Fibroblast of skin of back (primary cell): ENCODE data around the gene ZGPAT.
"Not testable (repeated sequence)": the region's sequence is repeated elsewhere in the genome, so short reads cannot be mapped to it uniquely, and the experiment has no call there.

ENCODE experiments used
- DNase-seq: peaks from one replicate; pipeline ENCODE4 v3.0.0-alpha.2; 2013

Gene ZGPAT

DNA sequence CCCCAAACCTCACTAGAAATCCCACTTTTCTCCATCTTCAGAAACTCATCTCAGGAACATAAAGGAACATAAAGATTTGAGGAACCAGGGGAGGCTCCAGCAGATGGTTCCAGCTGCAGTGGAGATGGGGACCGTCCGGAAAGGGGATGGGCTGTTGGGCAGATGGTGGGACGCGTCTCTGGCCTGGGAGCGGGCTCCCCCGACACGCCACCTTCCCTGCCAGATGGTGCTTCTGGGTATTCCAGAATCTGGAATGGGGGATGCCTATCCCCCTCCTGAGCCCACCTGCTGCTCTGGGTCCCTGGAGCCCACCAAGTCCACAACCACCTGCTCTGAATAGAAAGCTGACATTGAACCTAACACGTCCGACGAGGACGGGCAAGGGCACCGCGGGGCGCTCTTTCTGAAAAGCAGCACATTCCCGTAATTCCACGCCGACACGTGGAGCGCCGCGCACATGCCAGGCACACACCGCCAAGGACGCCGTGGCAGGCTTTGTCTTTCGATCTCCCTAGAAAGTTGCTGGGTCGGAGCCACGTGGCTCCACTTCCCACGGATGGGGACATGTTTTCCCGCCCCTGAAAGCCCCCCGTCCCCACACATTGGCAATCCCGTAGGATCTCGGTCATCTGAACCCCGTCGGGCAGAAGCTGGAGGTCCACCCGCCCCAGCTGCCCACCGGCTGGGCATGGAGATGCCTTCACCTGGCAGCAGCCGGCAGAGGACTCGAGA is 59.0 kb downstream of the ZGPAT start:
- no peak for DNase-seq

DNA sequence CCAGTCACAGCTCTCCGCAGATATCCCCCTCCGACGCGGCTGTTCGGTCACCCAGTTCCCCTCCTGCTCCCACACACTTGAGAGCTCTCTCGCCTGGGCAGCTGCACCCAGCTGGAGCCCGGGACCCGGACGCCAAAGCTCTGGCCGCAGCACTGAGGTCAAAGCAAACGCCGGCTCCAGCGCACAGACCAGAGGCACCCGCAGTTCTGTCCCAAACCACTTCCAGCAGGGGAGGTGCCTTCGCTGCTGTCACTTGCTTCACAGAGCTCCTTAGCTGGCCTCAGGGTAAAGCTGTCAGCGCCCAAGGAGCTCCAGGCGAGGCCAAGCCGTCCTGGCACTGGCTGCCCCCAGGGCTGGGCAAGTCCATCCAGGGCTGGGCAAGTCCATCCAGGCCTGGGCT is 59.6 kb downstream of the ZGPAT start:
- DNase-seq, result no peak

DNA sequence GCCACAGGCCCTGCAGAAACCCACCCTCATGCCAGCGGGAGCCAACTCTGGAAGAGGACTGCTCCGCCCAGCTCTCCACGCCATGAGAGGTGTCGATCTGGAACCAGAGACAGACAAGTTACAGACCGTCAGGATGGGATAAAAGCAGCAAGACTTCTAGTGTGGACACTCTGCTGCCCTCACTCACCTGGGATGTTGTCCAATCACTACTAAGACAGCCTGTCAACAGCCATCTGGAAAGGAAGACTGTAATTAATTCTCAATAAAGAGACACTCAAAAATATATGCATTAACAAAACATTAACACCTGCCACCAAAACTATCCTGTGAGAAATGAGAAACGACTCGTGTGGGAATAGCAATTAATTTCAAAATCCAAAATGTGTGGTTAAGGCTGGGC is 60.0 kb downstream of the ZGPAT start:
- DNase-seq, result no peak

DNA sequence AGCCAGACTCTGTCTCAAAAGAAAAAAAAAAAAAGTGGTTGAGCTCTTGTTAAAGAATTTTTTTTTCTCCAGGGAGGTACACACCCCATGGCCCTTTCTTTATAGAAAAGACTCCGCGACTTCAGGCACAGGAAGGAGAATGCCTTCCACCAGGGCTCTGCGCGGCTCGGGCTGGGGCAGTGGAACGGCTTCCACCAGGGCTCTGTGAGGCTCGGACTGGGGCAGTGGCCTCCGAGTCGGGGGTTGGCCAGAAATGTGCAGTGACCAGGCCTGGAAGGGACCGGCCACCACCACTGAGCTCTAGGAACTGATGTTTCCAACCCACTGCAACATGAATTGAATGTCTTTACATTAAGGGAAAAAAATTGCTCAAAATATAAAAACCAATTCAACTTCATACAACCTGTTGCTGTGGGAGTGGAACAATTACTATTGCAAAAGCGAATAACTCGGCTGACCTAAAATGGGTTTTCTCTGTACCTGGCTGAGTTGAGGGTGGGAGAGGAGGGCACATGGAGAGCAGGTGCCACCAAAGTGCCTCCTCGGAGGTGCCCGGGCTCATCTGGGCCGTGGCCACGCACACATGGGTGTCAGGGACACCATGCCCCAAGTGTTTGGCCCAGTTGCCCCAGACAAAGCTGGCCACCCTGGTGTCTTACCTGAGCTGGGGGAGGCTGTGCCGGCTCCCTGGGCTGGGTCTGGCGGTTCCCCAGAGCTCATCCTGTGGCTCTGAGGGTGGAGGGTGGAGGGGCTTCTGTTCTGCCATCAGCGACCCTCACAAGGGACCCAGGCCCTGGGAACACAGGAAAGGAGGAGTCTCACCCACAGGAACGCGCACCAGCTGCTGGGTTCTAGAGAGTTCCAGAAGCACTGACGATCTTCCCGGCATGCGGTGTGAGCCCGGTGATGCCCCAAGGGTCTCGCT is 61.0 kb downstream of the ZGPAT start:
- DNase-seq, result no peak

DNA sequence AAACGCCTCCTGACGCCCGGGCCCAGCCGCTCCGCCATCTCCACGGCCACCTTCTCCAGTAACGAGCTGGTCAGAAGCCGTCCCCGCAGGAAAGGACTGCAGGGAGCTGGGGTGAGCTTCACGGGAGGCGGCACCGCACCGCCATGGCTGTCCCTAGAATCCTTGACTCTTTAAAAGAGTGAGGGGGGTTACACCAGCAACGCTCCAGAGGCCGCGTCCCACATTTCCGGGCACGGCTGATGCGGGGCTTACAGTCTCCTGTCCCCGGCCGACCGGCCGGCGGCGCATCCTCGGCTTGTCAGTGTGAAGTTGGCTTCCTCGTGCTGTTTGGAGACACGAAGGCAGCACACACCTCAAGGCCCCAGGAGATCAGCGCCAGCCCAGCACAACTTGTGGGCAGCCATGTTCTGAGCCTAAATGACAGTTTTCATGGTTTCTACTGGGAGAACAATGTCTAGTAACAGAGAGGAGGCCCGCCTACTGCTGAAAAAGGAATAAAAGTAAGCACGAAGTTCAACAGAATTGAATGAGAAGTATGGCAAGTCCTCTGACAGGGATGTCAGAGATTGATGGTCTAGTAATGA is 62.1 kb downstream of the ZGPAT start:
- no peak for DNase-seq

DNA sequence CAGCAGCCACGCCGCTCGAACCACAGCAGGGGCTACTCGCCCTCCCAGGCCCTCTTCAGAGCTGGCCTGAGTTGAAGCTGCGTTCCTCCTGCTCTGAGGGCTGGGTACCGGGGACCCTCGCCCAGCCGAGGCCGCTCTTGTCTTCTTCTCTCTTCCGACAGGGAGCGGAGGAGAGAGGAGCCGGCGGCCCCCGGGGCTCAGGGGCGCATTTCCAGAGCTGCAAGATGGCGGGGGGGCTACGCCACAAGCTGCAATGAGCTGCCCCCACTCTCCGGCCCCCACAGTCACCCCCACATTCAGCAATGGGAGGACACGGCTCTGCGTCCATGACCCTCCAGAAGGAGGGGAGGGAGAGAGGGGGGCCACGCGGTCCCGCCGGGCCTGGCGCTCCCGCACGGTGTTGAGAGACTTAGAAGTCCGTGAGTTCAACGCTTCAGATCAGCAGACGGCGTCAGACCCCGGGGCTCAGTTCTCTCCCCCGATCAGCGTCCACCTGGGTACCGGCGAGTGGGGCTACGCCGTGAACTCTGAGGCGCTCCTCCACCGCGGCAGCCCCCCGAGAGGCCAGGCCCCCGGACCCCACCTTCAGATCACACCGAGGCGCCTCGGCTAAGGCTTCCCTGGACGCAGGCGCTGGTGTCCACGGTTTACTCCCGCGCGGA is 63.3 kb downstream of the ZGPAT start:
- no peak for DNase-seq

DNA sequence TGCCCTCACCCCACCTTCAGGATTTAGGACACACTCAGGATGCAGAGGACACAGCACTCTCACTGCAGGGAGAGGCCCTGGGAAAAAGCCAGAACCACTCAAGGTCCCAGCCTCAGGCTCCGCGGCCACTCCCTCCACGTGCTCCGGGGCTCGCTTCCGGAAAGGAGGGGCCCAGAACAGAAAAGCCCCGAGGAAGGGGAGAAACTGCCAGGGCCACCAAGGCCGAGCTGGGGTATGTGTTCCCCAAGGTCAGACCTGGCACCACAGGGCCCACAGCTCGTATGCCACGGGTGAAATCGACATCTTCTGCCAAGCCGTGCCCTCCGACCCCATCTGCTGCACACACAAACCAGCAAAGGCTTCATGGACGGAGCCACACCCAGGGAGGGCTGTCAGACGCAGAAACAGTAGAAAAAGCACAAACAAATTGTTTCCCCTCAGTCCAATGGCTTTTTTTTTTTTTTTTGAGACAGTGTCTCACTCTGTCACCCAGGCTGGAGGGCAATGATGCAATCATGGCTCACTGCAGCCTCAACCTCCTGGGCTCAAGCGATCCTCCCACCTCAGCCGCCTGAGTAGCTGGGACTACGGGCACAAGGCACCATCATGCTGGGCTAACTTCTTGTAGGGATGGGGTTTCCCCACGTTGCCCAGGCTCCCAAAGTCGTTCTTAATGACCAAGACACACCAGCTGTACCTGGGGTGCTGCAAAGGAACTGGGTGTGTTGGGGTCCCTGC is 65.1 kb downstream of the ZGPAT start:
- DNase-seq, result peak; percentile 9

DNA sequence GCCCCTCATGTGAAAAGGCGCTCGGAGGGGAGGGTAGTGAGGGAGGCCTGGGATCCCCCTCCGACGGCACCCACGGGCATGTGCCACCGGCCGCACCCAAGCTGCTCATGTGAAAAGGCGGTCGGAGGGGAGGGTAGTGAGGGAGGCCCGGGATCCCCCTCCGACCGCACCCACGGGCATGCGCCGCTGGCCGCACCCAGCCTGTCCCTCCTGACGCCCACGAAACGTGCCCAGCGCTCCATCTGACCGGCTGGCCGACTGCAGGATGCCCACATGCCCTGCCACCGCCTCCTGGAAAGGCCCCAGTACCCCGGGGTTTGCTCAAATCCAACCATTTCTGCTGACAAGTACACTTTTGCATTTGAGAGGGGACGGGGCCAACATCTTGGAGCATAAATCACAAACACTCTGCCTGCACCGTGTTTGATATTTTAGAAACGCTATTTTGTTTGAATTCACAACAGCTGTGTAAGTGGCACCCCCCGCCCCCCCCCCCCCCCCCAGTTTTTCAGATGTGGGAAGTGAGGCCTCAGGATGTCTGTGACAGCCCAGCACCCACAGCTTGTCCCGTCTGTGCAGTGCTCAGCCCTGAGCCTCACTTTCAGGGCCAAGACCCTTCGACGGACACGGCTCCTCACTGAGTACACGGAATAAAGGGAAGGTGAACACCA is 65.9 kb downstream of the ZGPAT start:
- DNase-seq, result no peak

DNA sequence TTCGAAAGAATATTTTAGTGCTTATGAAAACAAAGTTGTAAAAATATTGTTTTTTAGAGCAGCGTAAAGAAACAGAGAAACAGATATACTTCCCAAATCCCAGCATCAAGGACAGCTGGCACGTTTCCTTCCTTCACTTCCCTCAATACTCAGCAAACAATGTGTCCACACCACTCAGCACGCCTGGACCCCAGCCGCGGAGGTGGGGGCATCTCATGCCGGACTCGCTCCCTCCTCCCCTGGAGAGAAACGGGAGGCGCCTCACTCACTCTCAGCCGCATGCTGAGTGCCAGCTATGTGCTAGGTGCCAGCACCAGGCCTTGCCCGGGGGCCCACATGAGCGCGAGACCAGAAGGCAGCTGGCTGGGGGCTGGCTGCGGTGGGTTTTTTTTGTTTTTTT is 66.5 kb downstream of the ZGPAT start:
- no peak for DNase-seq

DNA sequence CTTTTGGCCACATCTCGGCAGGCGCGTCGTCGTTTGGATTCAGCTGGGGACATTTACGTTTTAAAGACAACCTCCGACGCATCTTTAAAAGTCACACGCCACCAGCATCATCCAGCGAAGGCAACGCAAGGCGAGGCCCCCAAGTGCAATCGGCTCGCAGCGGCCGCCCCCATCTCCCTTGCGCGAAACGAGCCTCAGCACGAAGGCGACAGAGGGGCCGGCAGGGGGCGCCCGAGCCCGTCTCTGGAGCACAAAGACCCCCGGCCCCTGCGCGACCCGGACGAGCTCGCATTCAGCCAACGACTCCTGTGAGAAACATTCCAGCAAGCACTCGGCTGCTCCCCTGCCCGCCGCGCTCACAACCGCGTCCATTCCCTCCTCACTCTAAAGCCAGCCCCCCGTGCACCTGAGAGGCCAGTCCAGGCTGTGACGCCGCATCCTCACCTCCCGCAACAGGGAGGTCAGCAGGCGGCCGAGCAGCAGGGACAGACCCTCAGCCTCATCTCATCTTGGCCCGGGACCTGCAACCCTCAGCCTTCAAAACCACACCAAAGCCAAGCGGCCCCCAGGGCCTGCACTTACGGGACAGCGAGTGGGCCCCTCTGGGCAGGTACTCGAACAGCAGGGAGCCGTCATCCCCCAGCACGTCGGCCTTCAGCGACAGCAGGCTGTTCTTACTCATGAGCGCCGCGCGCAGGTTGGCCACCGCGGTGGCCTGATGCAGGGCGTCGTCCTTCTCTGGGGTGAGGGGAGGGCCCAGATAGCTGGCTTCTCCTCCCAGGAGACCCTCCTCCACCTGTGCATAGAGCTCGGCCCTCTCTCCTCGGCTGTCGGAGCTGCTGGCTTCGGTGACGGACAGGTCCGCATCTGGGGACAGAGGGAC is 67.5 kb downstream of the ZGPAT start:
- peak; percentile 39 for DNase-seq

DNA sequence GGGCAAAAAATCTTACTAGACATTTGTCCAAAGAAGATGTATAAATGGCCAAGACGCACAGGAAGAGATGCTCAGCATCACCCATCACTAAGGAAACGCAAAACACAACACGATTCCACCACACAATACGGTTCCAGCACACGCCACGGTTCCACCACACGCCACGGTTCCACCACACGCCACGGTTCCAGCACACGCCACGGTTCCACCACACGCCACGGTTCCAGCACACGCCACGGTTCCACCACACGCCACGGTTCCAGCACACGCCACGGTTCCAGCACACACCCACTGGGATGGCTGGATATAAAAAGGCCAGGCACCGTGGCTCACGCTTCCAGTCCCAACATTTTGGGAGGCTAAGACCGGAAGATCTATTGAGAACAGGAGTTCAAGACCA is 69.0 kb downstream of the ZGPAT start:
- DNase-seq, result not testable (repeated sequence)

DNA sequence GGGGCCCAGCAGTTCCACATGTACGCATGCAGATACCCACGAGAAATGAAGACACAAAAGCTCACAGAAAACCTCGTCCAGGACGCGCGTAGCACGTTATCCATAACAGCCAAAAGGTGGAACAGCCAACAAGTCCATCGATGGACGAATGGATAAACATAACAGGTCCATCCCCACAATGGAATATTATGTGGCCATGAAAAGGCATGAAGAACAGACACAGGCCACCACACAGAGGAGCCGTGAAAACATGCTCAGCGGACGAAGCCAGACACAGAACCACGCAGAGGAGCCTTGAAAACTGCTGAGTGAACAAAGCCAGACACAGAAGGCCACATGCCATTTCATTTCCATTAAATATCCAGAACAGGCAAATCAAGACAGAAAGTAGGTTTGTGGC is 69.8 kb downstream of the ZGPAT start:
- DNase-seq, result no peak

DNA sequence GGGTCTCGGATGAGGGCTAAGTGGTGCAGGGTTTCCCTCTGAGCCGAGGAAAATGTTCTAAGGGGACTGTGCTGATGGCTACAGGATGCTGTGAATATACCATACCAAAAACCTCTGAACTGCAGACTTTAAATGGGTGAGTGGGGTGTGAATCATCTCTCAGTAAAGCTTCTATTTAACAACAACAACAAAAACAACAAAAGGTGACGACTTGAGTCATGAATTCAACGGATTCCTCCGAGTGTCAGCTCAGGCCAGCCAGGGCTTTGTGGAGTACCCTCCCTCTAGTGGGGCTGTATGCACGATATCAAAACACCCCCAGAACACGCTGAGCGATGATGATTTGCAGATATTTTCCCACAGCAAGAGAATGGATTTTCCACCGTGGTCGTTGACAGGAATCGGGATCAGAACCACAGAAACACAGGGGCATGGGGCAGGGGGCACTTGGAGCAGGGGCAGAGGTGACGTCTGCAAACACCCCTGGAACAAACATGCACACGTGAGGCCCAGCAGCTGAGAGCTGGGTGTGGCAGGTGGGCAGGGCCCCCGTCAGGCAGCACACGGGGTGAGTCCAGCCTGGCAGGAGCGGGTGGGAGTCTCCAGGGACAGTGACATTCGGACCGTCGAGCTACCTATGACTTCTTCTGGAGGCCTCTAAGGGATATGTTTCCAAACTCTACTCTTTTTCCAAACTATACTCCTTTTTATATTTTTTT is 70.4 kb downstream of the ZGPAT start:
- no peak for DNase-seq

DNA sequence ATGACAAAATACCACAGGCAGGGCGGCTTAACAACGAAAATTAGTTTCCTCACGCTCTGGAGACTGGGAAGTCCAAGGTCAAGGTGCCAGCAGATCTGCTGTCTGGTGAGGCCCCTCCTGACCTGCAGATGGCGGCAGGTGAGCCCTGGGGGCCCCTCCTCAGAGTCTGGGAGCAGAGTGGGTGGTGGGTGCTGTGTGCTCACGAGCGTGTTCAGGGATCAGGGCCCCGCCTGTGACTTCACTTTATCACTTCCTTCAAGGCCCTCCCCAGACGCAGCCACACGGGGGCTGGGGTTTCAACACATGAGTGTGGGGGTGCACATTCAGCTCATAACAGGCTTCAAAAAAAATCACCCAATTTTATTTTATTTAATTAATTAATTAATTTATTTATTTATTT is 71.0 kb downstream of the ZGPAT start:
- DNase-seq, result no peak

DNA sequence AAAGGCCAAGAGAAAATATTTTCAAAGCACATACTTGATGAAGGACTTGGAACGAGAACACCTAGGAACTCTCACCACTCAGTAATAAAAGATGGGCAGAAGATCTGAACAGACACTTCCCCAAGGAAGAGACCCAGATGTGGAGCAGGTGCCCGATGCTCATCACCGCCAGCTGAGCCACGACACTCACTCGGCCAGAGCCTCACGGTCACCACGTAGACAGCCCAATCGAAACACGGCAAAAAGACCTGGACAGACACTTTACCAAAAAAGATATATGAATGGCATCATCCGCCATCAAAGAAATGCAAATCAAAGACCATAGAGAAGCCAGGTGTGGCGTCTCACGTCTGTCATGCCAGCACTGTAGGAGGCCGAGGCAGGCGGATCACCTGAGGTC is 73.3 kb downstream of the ZGPAT start:
- no peak for DNase-seq

DNA sequence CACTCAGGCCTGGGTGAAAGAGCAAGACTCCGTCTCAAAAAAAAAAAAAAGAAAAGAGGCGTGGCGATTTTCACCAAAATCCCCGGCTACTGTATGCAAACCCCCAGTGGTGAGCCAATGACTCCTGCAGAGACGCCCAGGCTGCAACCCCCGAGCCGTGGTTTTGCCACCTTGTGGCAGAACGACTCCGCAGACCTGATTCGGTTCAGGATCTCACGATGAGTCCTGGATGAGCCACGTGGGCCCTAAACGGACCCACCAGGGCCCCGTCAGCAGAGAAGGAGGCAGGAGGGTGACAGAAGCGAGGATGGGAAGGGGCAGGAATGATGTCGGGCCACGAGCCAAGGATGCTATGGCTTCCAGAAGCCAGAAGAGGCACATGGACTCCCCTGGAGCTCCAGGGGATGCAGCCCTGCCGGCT is 74.2 kb downstream of the ZGPAT start:
- no peak for DNase-seq

DNA sequence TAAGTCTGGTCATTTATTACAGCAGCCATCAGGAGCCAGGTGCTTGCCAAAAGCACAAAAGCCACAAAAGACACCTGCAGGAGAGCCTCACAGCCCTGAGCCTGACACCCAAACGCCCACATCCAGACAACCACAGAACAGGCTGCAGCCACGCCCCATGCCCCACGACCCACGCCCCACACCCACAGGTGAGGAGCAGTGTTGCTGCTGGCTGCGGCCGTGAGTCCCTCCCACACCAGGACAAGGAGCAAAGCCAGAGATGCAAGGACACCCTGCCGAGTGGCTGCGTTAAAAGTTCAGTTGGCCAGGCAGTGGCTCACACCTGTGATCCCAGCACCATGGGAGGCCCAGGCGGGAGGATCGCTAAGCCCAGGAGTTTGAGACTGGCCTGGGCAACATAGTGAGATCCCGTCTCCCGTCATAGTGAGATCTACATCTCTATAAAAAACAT is 74.7 kb downstream of the ZGPAT start:
- DNase-seq, result no peak

DNA sequence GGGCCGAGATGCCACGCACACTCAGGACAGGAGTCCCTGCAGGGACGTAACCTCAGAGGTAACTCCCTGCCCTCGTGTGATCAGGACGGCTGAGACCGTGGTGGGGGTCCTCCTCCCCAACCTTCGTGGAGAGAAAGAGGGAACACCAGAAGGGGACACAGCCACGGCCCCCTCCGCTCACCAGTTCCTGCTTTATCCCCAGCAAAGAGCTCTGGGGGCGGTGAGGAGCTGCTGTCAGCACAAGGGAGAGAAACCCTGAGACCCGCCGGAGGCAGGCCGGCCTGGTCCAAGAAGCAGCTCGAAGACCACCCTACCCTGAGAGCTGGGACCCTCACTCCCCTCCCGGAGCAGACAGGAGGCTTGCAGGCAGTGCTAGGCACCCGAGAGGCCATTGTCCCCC is 76.1 kb downstream of the ZGPAT start:
- no peak for DNase-seq

DNA sequence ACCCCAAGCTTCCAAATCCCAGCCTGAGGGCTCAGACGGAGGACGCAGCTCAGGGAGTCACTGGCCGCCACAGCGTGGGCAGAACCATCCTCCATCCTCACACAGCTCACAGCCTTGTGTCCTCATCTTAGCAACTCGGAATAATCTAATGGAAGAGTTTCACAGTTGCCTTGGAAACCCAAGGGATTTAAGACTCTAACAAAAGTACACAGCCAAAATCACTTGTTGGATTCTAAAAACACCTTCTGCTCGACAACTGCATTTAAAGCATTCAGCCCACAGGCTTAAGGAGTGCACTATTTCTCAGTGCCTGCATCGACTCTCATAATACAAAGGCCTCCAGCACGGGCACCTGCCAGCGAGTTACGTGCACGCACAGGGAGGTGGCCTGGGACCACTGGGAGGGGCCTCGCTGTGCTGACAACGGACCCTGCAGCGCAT is 77.9 kb downstream of the ZGPAT start:
- DNase-seq, result no peak
